HepG2 (cell line): ENCODE results near the gene RABGGTA. TPM values are rescaled to one million over a fixed set of nuclear protein-coding genes. Genes with fewer than 3 reads are reported as not detected.

Experiments
- MIER3 ChIP-seq: IDR thresholded peaks from 2 replicates; pipeline ENCODE4 v1.6.1; 2016; ENCODE audit warnings: missing compliant biosample characterization, borderline replicate concordance
- NFATC3 ChIP-seq: sonication (generic); formaldehyde crosslinking; IDR thresholded peaks from 2 replicates; pipeline ENCODE4 v1.5.1; 2020; ENCODE audit warnings: mild to moderate bottlenecking, missing genetic modification reagents
- ZFP37 ChIP-seq: sonication (generic); formaldehyde crosslinking; IDR thresholded peaks from 2 replicates; pipeline ENCODE4 v1.4.0; 2020; ENCODE audit warnings: missing genetic modification reagents, borderline replicate concordance
- ZNF282 ChIP-seq: fragments of 450-650 bp; IDR thresholded peaks from 2 replicates; pipeline ENCODE4 v1.6.1; 2018; ENCODE audit not compliant: partially characterized antibody
- ZNF292 ChIP-seq: sonication (generic); formaldehyde crosslinking; IDR thresholded peaks from 2 replicates; pipeline ENCODE4 v1.8.1; 2022; ENCODE audit warnings: mild to moderate bottlenecking, low read depth, missing genetic modification reagents, borderline replicate concordance
- ZNF460 ChIP-seq: sonication (generic); formaldehyde crosslinking; IDR thresholded peaks from 2 replicates; pipeline ENCODE4 v1.5.1; 2020; ENCODE audit warnings: missing genetic modification reagents, mild to moderate bottlenecking, borderline replicate concordance
- ZNF674 ChIP-seq: sonication (generic); formaldehyde crosslinking; IDR thresholded peaks from 2 replicates; pipeline ENCODE4 v1.5.0; 2020; ENCODE audit warnings: low read depth, mild to moderate bottlenecking, missing genetic modification reagents
- polyA plus RNA-seq, 8 experiments: library from polyadenylated mRNA; depleted of rRNA in 3 of 8; stranded (reverse) in 7 of 8; unstranded in 1 of 8; fragments of >200 nt; fragmentation: Illumina TruSeq in 4 of 8; extraction: Trizol in 4 of 8; gene quantifications; 2 replicates each; pipeline versions ENCODE4 v1.2.1 to v1.2.3, GENCODE V29; 2011 to 2016; ENCODE audit warnings: low read depth in 4 of 8, missing spikeins in 1 of 8, mixed read lengths in 1 of 8; ENCODE audit not compliant: insufficient read depth in 1 of 8
- total RNA-seq, 5 experiments: library from RNA; depleted of rRNA; stranded (reverse); fragments of >200 nt; fragmentation: Illumina TruSeq; extraction: Trizol; gene quantifications; 2 replicates each; pipeline ENCODE4 v1.2.3, GENCODE V29; 2016; ENCODE audit warnings: low read depth in 1 of 5
- TF ChIP-seq, protein P1 (sequence below): sonication (generic); formaldehyde crosslinking; IDR thresholded peaks from 2 replicates; pipeline ENCODE4 v1.4.0; 2020; ENCODE audit warnings: missing genetic modification reagents, borderline replicate concordance
- TF ChIP-seq, protein P2 (sequence below): sonication (generic); formaldehyde crosslinking; IDR thresholded peaks from 2 replicates; pipeline ENCODE4 v1.4.0; 2020; ENCODE audit warnings: missing genetic modification reagents, borderline replicate concordance
- TF ChIP-seq, protein P3 (sequence below): sonication (generic); formaldehyde crosslinking; IDR thresholded peaks from 2 replicates; pipeline ENCODE4 v1.4.0; 2020; ENCODE audit warnings: missing genetic modification reagents
- TF ChIP-seq, protein P4 (sequence below): IDR thresholded peaks from 2 replicates; pipeline ENCODE4 v1.4.0; 2020; ENCODE audit warnings: mild to moderate bottlenecking, missing genetic modification reagents
- TF ChIP-seq, protein P5 (sequence below): sonication (generic); formaldehyde crosslinking; IDR thresholded peaks from 2 replicates; pipeline ENCODE4 v1.5.1; 2020; ENCODE audit warnings: mild to moderate bottlenecking, missing genetic modification reagents, moderate library complexity

The RABGGTA gene
- total and polyA plus RNA-seq, 2 of the 13 experiments (the other 11 are each of a cell fraction or from before 2014, with no cell fraction given) = 57.9 to 90.8 TPM

DNA sequence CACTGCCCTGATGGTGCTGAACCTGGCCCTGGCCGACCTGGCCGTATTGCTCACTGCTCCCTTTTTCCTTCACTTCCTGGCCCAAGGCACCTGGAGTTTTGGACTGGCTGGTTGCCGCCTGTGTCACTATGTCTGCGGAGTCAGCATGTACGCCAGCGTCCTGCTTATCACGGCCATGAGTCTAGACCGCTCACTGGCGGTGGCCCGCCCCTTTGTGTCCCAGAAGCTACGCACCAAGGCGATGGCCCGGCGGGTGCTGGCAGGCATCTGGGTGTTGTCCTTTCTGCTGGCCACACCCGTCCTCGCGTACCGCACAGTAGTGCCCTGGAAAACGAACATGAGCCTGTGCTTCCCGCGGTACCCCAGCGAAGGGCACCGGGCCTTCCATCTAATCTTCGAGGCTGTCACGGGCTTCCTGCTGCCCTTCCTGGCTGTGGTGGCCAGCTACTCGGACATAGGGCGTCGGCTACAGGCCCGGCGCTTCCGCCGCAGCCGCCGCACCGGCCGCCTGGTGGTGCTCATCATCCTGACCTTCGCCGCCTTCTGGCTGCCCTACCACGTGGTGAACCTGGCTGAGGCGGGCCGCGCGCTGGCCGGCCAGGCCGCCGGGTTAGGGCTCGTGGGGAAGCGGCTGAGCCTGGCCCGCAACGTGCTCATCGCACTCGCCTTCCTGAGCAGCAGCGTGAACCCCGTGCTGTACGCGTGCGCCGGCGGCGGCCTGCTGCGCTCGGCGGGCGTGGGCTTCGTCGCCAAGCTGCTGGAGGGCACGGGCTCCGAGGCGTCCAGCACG, 44.6 kb upstream of the RABGGTA start (continued):
- TF ChIP-seq, protein P1, sequence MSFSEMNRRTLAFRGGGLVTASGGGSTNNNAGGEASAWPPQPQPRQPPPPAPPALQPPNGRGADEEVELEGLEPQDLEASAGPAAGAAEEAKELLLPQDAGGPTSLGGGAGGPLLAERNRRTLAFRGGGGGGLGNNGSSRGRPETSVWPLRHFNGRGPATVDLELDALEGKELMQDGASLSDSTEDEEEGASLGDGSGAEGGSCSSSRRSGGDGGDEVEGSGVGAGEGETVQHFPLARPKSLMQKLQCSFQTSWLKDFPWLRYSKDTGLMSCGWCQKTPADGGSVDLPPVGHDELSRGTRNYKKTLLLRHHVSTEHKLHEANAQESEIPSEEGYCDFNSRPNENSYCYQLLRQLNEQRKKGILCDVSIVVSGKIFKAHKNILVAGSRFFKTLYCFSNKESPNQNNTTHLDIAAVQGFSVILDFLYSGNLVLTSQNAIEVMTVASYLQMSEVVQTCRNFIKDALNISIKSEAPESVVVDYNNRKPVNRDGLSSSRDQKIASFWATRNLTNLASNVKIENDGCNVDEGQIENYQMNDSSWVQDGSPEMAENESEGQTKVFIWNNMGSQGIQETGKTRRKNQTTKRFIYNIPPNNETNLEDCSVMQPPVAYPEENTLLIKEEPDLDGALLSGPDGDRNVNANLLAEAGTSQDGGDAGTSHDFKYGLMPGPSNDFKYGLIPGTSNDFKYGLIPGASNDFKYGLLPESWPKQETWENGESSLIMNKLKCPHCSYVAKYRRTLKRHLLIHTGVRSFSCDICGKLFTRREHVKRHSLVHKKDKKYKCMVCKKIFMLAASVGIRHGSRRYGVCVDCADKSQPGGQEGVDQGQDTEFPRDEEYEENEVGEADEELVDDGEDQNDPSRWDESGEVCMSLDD (CRISPR knock-in tag) = peak; percentile 95
- TF ChIP-seq, protein P2, sequence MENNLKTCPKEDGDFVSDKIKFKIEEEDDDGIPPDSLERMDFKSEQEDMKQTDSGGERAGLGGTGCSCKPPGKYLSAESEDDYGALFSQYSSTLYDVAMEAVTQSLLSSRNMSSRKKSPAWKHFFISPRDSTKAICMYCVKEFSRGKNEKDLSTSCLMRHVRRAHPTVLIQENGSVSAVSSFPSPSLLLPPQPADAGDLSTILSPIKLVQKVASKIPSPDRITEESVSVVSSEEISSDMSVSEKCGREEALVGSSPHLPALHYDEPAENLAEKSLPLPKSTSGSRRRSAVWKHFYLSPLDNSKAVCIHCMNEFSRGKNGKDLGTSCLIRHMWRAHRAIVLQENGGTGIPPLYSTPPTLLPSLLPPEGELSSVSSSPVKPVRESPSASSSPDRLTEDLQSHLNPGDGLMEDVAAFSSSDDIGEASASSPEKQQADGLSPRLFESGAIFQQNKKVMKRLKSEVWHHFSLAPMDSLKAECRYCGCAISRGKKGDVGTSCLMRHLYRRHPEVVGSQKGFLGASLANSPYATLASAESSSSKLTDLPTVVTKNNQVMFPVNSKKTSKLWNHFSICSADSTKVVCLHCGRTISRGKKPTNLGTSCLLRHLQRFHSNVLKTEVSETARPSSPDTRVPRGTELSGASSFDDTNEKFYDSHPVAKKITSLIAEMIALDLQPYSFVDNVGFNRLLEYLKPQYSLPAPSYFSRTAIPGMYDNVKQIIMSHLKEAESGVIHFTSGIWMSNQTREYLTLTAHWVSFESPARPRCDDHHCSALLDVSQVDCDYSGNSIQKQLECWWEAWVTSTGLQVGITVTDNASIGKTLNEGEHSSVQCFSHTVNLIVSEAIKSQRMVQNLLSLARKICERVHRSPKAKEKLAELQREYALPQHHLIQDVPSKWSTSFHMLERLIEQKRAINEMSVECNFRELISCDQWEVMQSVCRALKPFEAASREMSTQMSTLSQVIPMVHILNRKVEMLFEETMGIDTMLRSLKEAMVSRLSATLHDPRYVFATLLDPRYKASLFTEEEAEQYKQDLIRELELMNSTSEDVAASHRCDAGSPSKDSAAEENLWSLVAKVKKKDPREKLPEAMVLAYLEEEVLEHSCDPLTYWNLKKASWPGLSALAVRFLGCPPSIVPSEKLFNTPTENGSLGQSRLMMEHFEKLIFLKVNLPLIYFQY = 0 out of 2 replicates have a peak, but pooled peaks have one; percentile 49
- TF ChIP-seq ZNF460 (CRISPR knock-in tag) (no peak), NFATC3 (CRISPR knock-in tag) (peak; percentile 76; the same call in 1 of the 2 replicates), MIER3 (peak; percentile 88; the same call in 1 of the 2 replicates), ZNF674 (CRISPR knock-in tag) (0 out of 2 replicates have a peak, but pooled peaks have one; percentile 88), ZNF282 (no peak), ZNF292 (no peak; the same call in none of the 2 replicates), ZFP37 (CRISPR knock-in tag) (peak; percentile 98)
- TF ChIP-seq, protein P3, sequence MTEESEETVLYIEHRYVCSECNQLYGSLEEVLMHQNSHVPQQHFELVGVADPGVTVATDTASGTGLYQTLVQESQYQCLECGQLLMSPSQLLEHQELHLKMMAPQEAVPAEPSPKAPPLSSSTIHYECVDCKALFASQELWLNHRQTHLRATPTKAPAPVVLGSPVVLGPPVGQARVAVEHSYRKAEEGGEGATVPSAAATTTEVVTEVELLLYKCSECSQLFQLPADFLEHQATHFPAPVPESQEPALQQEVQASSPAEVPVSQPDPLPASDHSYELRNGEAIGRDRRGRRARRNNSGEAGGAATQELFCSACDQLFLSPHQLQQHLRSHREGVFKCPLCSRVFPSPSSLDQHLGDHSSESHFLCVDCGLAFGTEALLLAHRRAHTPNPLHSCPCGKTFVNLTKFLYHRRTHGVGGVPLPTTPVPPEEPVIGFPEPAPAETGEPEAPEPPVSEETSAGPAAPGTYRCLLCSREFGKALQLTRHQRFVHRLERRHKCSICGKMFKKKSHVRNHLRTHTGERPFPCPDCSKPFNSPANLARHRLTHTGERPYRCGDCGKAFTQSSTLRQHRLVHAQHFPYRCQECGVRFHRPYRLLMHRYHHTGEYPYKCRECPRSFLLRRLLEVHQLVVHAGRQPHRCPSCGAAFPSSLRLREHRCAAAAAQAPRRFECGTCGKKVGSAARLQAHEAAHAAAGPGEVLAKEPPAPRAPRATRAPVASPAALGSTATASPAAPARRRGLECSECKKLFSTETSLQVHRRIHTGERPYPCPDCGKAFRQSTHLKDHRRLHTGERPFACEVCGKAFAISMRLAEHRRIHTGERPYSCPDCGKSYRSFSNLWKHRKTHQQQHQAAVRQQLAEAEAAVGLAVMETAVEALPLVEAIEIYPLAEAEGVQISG (CRISPR knock-in tag) = peak; percentile 92
- TF ChIP-seq, protein P4, sequence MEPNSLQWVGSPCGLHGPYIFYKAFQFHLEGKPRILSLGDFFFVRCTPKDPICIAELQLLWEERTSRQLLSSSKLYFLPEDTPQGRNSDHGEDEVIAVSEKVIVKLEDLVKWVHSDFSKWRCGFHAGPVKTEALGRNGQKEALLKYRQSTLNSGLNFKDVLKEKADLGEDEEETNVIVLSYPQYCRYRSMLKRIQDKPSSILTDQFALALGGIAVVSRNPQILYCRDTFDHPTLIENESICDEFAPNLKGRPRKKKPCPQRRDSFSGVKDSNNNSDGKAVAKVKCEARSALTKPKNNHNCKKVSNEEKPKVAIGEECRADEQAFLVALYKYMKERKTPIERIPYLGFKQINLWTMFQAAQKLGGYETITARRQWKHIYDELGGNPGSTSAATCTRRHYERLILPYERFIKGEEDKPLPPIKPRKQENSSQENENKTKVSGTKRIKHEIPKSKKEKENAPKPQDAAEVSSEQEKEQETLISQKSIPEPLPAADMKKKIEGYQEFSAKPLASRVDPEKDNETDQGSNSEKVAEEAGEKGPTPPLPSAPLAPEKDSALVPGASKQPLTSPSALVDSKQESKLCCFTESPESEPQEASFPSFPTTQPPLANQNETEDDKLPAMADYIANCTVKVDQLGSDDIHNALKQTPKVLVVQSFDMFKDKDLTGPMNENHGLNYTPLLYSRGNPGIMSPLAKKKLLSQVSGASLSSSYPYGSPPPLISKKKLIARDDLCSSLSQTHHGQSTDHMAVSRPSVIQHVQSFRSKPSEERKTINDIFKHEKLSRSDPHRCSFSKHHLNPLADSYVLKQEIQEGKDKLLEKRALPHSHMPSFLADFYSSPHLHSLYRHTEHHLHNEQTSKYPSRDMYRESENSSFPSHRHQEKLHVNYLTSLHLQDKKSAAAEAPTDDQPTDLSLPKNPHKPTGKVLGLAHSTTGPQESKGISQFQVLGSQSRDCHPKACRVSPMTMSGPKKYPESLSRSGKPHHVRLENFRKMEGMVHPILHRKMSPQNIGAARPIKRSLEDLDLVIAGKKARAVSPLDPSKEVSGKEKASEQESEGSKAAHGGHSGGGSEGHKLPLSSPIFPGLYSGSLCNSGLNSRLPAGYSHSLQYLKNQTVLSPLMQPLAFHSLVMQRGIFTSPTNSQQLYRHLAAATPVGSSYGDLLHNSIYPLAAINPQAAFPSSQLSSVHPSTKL (CRISPR knock-in tag) = peak; percentile 85
- TF ChIP-seq, protein P5, sequence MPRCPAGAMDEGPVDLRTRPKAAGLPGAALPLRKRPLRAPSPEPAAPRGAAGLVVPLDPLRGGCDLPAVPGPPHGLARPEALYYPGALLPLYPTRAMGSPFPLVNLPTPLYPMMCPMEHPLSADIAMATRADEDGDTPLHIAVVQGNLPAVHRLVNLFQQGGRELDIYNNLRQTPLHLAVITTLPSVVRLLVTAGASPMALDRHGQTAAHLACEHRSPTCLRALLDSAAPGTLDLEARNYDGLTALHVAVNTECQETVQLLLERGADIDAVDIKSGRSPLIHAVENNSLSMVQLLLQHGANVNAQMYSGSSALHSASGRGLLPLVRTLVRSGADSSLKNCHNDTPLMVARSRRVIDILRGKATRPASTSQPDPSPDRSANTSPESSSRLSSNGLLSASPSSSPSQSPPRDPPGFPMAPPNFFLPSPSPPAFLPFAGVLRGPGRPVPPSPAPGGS (CRISPR knock-in tag) = peak; percentile 100
